ENCODE data around the gene MEGF6.

GRCh38 chr1:3440300-3440681 lies 171.0 kb downstream of the MEGF6 start:
- TF ChIP-seq, protein P1, sequence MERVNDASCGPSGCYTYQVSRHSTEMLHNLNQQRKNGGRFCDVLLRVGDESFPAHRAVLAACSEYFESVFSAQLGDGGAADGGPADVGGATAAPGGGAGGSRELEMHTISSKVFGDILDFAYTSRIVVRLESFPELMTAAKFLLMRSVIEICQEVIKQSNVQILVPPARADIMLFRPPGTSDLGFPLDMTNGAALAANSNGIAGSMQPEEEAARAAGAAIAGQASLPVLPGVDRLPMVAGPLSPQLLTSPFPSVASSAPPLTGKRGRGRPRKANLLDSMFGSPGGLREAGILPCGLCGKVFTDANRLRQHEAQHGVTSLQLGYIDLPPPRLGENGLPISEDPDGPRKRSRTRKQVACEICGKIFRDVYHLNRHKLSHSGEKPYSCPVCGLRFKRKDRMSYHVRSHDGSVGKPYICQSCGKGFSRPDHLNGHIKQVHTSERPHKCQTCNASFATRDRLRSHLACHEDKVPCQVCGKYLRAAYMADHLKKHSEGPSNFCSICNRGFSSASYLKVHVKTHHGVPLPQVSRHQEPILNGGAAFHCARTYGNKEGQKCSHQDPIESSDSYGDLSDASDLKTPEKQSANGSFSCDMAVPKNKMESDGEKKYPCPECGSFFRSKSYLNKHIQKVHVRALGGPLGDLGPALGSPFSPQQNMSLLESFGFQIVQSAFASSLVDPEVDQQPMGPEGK (CRISPR knock-in tag; IDR thresholded peaks at IDR 0.05; ENCODE audit: borderline replicate concordance) = no peak
- no peak for TF ChIP-seq OSR1 (CRISPR knock-in tag; IDR thresholded peaks at IDR 0.05)
- TF ChIP-seq CSRNP3 (CRISPR knock-in tag; IDR thresholded peaks at IDR 0.05) = no peak
- no peak for TF ChIP-seq ARNTL (CRISPR knock-in tag; IDR thresholded peaks at IDR 0.05; ENCODE audit: borderline replicate concordance, low read depth)
- TF ChIP-seq ZFP30 (CRISPR knock-in tag; IDR thresholded peaks at IDR 0.05) = no peak
- TF ChIP-seq BACH2 (CRISPR knock-in tag; IDR thresholded peaks at IDR 0.05; ENCODE audit: borderline replicate concordance) = no peak
- no peak for TF ChIP-seq ZNF565 (CRISPR knock-in tag; conservative IDR thresholded peaks at IDR 0.05; ENCODE audit: low read depth)
- TF ChIP-seq POU6F1 (CRISPR knock-in tag; IDR thresholded peaks at IDR 0.05; ENCODE audit: borderline replicate concordance, low read depth) = no peak
- no peak for TF ChIP-seq GLIS3 (CRISPR knock-in tag; IDR thresholded peaks at IDR 0.05)
- TF ChIP-seq TSHZ2 (CRISPR knock-in tag; IDR thresholded peaks at IDR 0.05) = no peak

All from SK-N-SH treated with all-trans-retinoic acid at 6 μM for 48 hours (cell line).